H9 (cell line): Measurements from ENCODE around the gene HDGFL1. TPM values are rescaled to one million over a fixed set of nuclear protein-coding genes. Genes with fewer than 3 reads are reported as not detected.

Experiments
- DNase-seq: peaks from one replicate; pipeline ENCODE4 v3.0.0-alpha.2; 2017
- H2AFZ ChIP-seq: one replicate; pipeline ENCODE4 v1.6.1; 2013; ENCODE audit warnings: mild to moderate bottlenecking, low read length, control low read depth, moderate library complexity
- H2AK5ac ChIP-seq: 2 replicates; pipeline ENCODE4 v1.6.1; 2013; ENCODE audit warnings: low read length, control low read depth, mixed read lengths; ENCODE audit not compliant: insufficient read length
- H2BK120ac ChIP-seq: one replicate; pipeline ENCODE4 v1.6.1; 2013; ENCODE audit warnings: low read depth, mild to moderate bottlenecking, low read length, control low read depth, inconsistent platforms; ENCODE audit not compliant: poor library complexity, severe bottlenecking
- H2BK12ac ChIP-seq: 2 replicates; pipeline ENCODE4 v1.6.1; 2013; ENCODE audit warnings: low read length, control low read depth, mixed read lengths, low read depth; ENCODE audit not compliant: insufficient read length
- H2BK15ac ChIP-seq: 2 replicates; pipeline ENCODE4 v1.6.1; 2013; ENCODE audit warnings: low read depth, low read length, control low read depth
- H2BK20ac ChIP-seq: one replicate; pipeline ENCODE4 v1.6.1; 2013; ENCODE audit warnings: low read depth, mild to moderate bottlenecking, low read length, control low read depth, inconsistent platforms; ENCODE audit not compliant: poor library complexity, severe bottlenecking
- H2BK5ac ChIP-seq: 2 replicates; pipeline ENCODE4 v1.6.1; 2013; ENCODE audit warnings: low read length, control low read depth, mixed read lengths; ENCODE audit not compliant: insufficient read length
- H3K14ac ChIP-seq: 2 replicates; pipeline ENCODE4 v1.6.1; 2013; ENCODE audit warnings: low read length, control low read depth; ENCODE audit not compliant: insufficient read depth
- H3K18ac ChIP-seq: 2 replicates; pipeline ENCODE4 v1.6.1; 2013; ENCODE audit warnings: low read depth, mild to moderate bottlenecking, mixed read lengths, low read length, control low read depth; ENCODE audit not compliant: insufficient read length
- H3K23ac ChIP-seq: 2 replicates; pipeline ENCODE4 v1.6.1; 2013; ENCODE audit warnings: low read length, control low read depth, mixed read lengths, low read depth; ENCODE audit not compliant: insufficient read length
- H3K23me2 ChIP-seq: 2 replicates; pipeline ENCODE4 v1.6.1; 2013; ENCODE audit warnings: low read depth, mild to moderate bottlenecking, mixed read lengths, low read length, control low read depth; ENCODE audit not compliant: insufficient read length, poor library complexity, severe bottlenecking
- H3K27ac ChIP-seq: 2 replicates; pipeline ENCODE4 v1.5.1; 2013; ENCODE audit warnings: low read length, control low read depth, mixed read lengths, low read depth; ENCODE audit not compliant: insufficient read length
- H3K27me3 ChIP-seq: 2 replicates; pipeline ENCODE4 v1.6.1; 2013; ENCODE audit warnings: low read length, control low read depth, inconsistent platforms; ENCODE audit not compliant: insufficient read depth
- H3K4ac ChIP-seq: 2 replicates; pipeline ENCODE4 v1.6.1; 2013; ENCODE audit warnings: low read depth, mild to moderate bottlenecking, control low read depth, inconsistent platforms, low read length, moderate library complexity
- H3K4me1 ChIP-seq: 2 replicates; pipeline ENCODE4 v1.6.1; 2013; ENCODE audit warnings: low read length, control low read depth, inconsistent platforms; ENCODE audit not compliant: insufficient read depth
- H3K4me2 ChIP-seq: 2 replicates; pipeline ENCODE4 v1.6.1; 2013; ENCODE audit warnings: low read length, control low read depth, mixed read lengths; ENCODE audit not compliant: insufficient read length, insufficient read depth
- H3K56ac ChIP-seq: 2 replicates; pipeline ENCODE4 v1.6.1; 2013; ENCODE audit warnings: low read depth, mild to moderate bottlenecking, mixed read lengths, low read length, control low read depth; ENCODE audit not compliant: insufficient read length
- H3K79me1 ChIP-seq: 2 replicates; pipeline ENCODE4 v1.6.1; 2013; ENCODE audit warnings: low read depth, mild to moderate bottlenecking, moderate library complexity, low read length, control low read depth, inconsistent platforms; ENCODE audit not compliant: insufficient read depth, poor library complexity, severe bottlenecking
- H3K79me2 ChIP-seq: 2 replicates; pipeline ENCODE4 v1.6.1; 2013; ENCODE audit warnings: low read length, control low read depth, inconsistent platforms; ENCODE audit not compliant: insufficient read depth
- H3K9ac ChIP-seq: 2 replicates; pipeline ENCODE4 v1.6.1; 2013; ENCODE audit warnings: low read length, control low read depth, mixed read lengths; ENCODE audit not compliant: insufficient read length; ENCODE audit errors: extremely low read depth
- H3K9me3 ChIP-seq: one replicate; pipeline ENCODE4 v1.6.1; 2013; ENCODE audit warnings: low read depth, low read length, inconsistent platforms; ENCODE audit not compliant: control insufficient read depth
- H3T11ph ChIP-seq: one replicate; pipeline ENCODE4 v1.6.1; 2013; ENCODE audit warnings: mild to moderate bottlenecking, low read length, control low read depth, inconsistent platforms
- H4K20me1 ChIP-seq: one replicate; pipeline ENCODE4 v1.6.1; 2013; ENCODE audit not compliant: control insufficient read depth, insufficient read length, insufficient read depth
- H4K5ac ChIP-seq: 2 replicates; pipeline ENCODE4 v1.6.1; 2013; ENCODE audit warnings: low read depth, mild to moderate bottlenecking, mixed read lengths, low read length, control low read depth; ENCODE audit not compliant: insufficient read length
- H4K8ac ChIP-seq: replicated peaks from 2 replicates; pipeline ENCODE4 v1.6.1; 2013; ENCODE audit warnings: low read length, control low read depth, mixed read lengths, low read depth; ENCODE audit not compliant: insufficient read length
- H4K91ac ChIP-seq: 2 replicates; pipeline ENCODE4 v1.6.1; 2013; ENCODE audit warnings: low read depth, mild to moderate bottlenecking, moderate library complexity, mixed read lengths, low read length, control low read depth; ENCODE audit not compliant: insufficient read length
- H3K27ac Mint-ChIP-seq, 3 experiments: 2 replicates in 2 of 3; 3 replicates in 1 of 3; pipeline ENCODE4 v1.8.0; 2020 to 2021; ENCODE audit warnings: mixed read lengths in 3 of 3, mild to moderate bottlenecking in 1 of 3, moderate library complexity in 1 of 3
- H3K27me3 Mint-ChIP-seq: 2 replicates; pipeline ENCODE4 v1.8.0; 2021; ENCODE audit warnings: low read depth, mild to moderate bottlenecking, moderate library complexity, mixed read lengths
- H3K36me3 Mint-ChIP-seq, 3 experiments: 2 replicates in 2 of 3; 3 replicates in 1 of 3; pipeline ENCODE4 v1.8.0; 2020 to 2021; ENCODE audit warnings: low read depth in 3 of 3, mixed read lengths in 3 of 3; ENCODE audit not compliant: insufficient read depth in 1 of 3
- H3K4me1 Mint-ChIP-seq, 2 experiments: 2 replicates each; pipeline ENCODE4 v1.8.0; 2020; ENCODE audit warnings: mixed read lengths in 2 of 2
- H3K4me3 Mint-ChIP-seq, 2 experiments: 2 replicates in 1 of 2; 3 replicates in 1 of 2; pipeline ENCODE4 v1.8.0; 2020 to 2021; ENCODE audit warnings: mild to moderate bottlenecking in 2 of 2, mixed read lengths in 2 of 2, moderate library complexity in 1 of 2
- H3K9me3 Mint-ChIP-seq, 2 experiments: 2 replicates in 1 of 2; 3 replicates in 1 of 2; pipeline ENCODE4 v1.8.0; 2020; ENCODE audit warnings: mild to moderate bottlenecking in 2 of 2, mixed read lengths in 2 of 2, moderate library complexity in 1 of 2
- total RNA-seq: library from RNA; stranded (reverse); gene quantifications from 2 replicates; pipeline ENCODE4 v1.2.1, GENCODE V29; 2021
- TF ChIP-seq, protein P1 (sequence below): fragments of 200-600 bp; sonication (generic); conservative IDR thresholded peaks from 3 replicates; pipeline ENCODE4 v1.8.0; 2021; ENCODE audit warnings: antibody characterized with exemption, mild to moderate bottlenecking

Gene HDGFL1
- total RNA-seq, 1 experiment from 2014 or later, result not detected

DNA sequence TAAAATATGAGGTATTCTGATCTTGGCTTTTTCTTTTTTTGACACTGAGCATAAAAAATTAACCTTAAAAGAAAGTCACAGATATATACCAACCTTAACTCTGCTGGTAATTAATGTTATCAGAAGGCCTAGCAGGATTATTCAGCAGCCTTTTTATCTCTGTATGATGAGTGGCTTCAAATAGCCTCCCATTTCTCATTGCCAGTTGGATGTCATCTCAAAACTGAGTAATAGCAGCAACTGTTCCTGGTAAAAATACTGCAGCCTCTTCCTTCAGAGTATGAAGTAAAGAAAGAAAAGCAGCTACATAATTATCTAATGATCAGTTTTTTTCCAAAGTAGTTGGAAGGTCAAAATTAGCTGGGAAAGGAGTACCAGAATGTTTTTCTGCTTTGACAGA lies 24.9 kb upstream of the HDGFL1 start:
- no peak overlapping the region for H4K8ac ChIP-seq
- no peak for DNase-seq
- no peaks in the 10 kb centered on the region for H3K4me1 ChIP-seq
- H3K4ac ChIP-seq, result no peak overlapping the region
- no peak overlapping the region for H3K18ac ChIP-seq
- no peak overlapping the region for H2AK5ac ChIP-seq
- H2BK15ac ChIP-seq, result no peak overlapping the region
- Mint-ChIP-seq H3K27me3 (no peaks in the 10 kb centered on the region), H3K9me3 (no peaks in the 10 kb centered on the region), H3K4me3 (no peak overlapping the region), H3K27ac (no peak overlapping the region), H3K36me3 (no peaks in the 10 kb centered on the region), H3K4me1 (no peaks in the 10 kb centered on the region)
- no peak overlapping the region for H3K9ac ChIP-seq
- H3K27ac ChIP-seq, result no peak overlapping the region
- H2BK5ac ChIP-seq, result no peak overlapping the region
- no peak overlapping the region for H2BK20ac ChIP-seq
- no peak overlapping the region for H2AFZ ChIP-seq
- no peak overlapping the region for H3K23ac ChIP-seq
- H3K79me2 ChIP-seq, result no peaks in the 10 kb centered on the region
- H3K9me3 ChIP-seq, result no peaks in the 10 kb centered on the region
- H2BK120ac ChIP-seq, result no peak overlapping the region
- H4K91ac ChIP-seq, result no peak overlapping the region
- TF ChIP-seq, protein P1, sequence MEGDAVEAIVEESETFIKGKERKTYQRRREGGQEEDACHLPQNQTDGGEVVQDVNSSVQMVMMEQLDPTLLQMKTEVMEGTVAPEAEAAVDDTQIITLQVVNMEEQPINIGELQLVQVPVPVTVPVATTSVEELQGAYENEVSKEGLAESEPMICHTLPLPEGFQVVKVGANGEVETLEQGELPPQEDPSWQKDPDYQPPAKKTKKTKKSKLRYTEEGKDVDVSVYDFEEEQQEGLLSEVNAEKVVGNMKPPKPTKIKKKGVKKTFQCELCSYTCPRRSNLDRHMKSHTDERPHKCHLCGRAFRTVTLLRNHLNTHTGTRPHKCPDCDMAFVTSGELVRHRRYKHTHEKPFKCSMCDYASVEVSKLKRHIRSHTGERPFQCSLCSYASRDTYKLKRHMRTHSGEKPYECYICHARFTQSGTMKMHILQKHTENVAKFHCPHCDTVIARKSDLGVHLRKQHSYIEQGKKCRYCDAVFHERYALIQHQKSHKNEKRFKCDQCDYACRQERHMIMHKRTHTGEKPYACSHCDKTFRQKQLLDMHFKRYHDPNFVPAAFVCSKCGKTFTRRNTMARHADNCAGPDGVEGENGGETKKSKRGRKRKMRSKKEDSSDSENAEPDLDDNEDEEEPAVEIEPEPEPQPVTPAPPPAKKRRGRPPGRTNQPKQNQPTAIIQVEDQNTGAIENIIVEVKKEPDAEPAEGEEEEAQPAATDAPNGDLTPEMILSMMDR, result no peak
- no peak overlapping the region for H2BK12ac ChIP-seq
- no peak overlapping the region for H3K4me2 ChIP-seq
- H4K20me1 ChIP-seq, result no peaks in the 10 kb centered on the region
- no peak overlapping the region for H3K56ac ChIP-seq
- H3T11ph ChIP-seq, result no peak overlapping the region
- H3K23me2 ChIP-seq, result no peaks in the 10 kb centered on the region
- no peaks in the 10 kb centered on the region for H3K27me3 ChIP-seq
- no peak overlapping the region for H4K5ac ChIP-seq
- H3K79me1 ChIP-seq, result no peaks in the 10 kb centered on the region
- H3K14ac ChIP-seq, result no peak overlapping the region
